ENCODE measurements around the gene PARG.
"Not testable (repeated sequence)": the region's sequence is repeated elsewhere in the genome, so short reads cannot be mapped to it uniquely, and the experiment has no call there.

Gene PARG

DNA sequence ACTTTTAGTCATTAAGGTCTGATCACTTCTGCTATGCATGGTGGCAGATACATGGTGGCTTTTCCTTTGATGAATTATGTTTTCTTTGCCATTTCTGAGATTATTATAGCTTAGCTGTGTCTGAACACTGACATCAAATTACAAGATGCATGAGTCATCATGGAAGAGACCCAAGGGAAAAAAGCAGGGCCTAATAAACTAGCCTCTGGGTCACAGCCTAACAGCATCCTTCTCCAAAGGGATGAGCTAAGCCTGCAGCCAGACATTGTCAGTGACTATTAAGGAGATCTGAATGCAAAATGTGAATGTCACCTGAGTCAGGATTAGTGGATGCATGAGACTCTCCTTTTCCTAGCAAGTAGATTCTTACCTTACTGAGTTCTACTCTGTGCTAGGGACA lies 160.6 kb downstream of the PARG start:
- TF ChIP-seq, protein P1, sequence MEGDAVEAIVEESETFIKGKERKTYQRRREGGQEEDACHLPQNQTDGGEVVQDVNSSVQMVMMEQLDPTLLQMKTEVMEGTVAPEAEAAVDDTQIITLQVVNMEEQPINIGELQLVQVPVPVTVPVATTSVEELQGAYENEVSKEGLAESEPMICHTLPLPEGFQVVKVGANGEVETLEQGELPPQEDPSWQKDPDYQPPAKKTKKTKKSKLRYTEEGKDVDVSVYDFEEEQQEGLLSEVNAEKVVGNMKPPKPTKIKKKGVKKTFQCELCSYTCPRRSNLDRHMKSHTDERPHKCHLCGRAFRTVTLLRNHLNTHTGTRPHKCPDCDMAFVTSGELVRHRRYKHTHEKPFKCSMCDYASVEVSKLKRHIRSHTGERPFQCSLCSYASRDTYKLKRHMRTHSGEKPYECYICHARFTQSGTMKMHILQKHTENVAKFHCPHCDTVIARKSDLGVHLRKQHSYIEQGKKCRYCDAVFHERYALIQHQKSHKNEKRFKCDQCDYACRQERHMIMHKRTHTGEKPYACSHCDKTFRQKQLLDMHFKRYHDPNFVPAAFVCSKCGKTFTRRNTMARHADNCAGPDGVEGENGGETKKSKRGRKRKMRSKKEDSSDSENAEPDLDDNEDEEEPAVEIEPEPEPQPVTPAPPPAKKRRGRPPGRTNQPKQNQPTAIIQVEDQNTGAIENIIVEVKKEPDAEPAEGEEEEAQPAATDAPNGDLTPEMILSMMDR (IDR thresholded peaks at IDR 0.05): no peak
- no peak for DNase-seq
- no peaks in the 10 kb centered on the region for H3K4me1 ChIP-seq
- no peak overlapping the region for H3K27ac ChIP-seq
- H3K36me3 ChIP-seq: no peaks in the 10 kb centered on the region
- no peaks in the 10 kb centered on the region for H3K9me3 ChIP-seq
- no peak overlapping the region for H3K4me3 ChIP-seq
- intact Hi-C loops (cut with DNase I; ENCODE audit: low total_unique reads): no loop called here
- peaks cover 0 to 2% of the 10 kb centered on the region in 2 donors for H3K27me3 ChIP-seq

- intact Hi-C loops (cut with DNase I; ENCODE audit: low total_unique reads): no loop called here
- TF ChIP-seq, protein P1 (IDR thresholded peaks at IDR 0.05): no peak
- Histone ChIP-seq H3K27me3 (peaks cover 0 to 2% of the 10 kb centered on the region in 2 donors), H3K4me1 (no peaks in the 10 kb centered on the region), H3K4me3 (no peak overlapping the region), H3K36me3 (no peaks in the 10 kb centered on the region), H3K9me3 (no peaks in the 10 kb centered on the region), H3K27ac (no peak overlapping the region)
- DNase-seq: no peak
These were observed 163.6 kb downstream of the PARG start for GRCh38 chr10:49778197-49778596.

GRCh38 chr10:49776851-49777250 lies 165.0 kb downstream of the PARG start:
- DNase-seq: no peak
- Histone ChIP-seq H3K9me3 (no peaks in the 10 kb centered on the region), H3K4me3 (no peak overlapping the region), H3K36me3 (no peaks in the 10 kb centered on the region), H3K27ac (no peak overlapping the region), H3K4me1 (no peaks in the 10 kb centered on the region), H3K27me3 (no peaks in the 10 kb centered on the region)
- TF ChIP-seq, protein P1 (IDR thresholded peaks at IDR 0.05): no peak
- intact Hi-C loops (cut with DNase I; ENCODE audit: low total_unique reads): no loop called here

GRCh38 chr10:49775014-49775413 lies 166.8 kb downstream of the PARG start:
- Histone ChIP-seq H3K9me3 (no peaks in the 10 kb centered on the region), H3K27ac (no peak overlapping the region), H3K4me1 (no peaks in the 10 kb centered on the region), H3K27me3 (peaks cover 0 to 1% of the 10 kb centered on the region in 2 donors), H3K36me3 (no peaks in the 10 kb centered on the region), H3K4me3 (no peak overlapping the region)
- intact Hi-C loops (cut with DNase I; ENCODE audit: low total_unique reads): no loop called here
- TF ChIP-seq, protein P1 (IDR thresholded peaks at IDR 0.05): no peak
- DNase-seq: no peak

DNA sequence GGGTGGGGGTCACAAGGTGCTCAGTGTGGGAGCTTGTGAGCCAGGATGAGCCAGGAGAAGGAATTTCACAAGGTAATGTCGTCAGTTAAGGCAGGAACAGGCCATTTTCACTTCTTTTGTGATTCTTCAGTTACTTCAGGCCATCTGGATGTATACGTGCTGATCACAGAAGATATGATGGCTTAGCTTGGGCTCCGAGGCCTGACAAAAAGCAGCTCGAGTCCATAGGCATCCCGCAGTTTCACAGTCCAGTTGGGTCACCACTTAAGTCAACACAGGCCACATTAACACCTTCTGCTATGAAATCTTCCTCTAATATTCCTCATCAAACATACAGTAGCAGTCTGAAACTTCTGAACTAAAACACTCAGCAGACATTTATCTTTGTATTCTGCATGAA lies 168.9 kb downstream of the PARG start:
- DNase-seq; H3K4me1 ChIP-seq; H3K9me3 ChIP-seq; H3K27ac ChIP-seq; H3K4me3 ChIP-seq; intact Hi-C loops (cut with DNase I; ENCODE audit: low total_unique reads); H3K36me3 ChIP-seq: not testable (repeated sequence)
- H3K27me3 ChIP-seq: peaks cover 0 to 21% of the 10 kb centered on the region in 2 donors

DNA sequence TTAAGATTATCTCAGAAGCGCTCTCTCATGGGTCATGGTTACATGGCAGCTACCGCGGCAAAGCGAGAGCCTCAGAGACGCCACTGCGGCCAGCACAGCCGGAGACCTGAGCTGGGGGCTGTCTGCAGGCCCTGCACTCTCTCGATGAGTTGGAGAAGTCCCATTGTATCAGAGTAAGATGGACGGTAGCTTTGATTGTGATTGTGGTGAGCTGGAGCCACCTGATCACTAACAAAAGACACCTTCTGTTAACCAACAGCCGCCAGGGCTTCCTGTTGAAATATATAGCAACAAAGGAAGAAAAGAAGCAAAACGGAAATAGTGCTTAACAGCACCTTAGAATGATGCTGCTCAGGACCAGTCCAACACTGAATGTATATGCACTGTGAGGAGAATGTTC lies 170.8 kb downstream of the PARG start:
- Histone ChIP-seq H3K27me3 (peaks cover 0 to 31% of the 10 kb centered on the region in 2 donors), H3K9me3 (peaks cover 0 to 13% (median 3%) of the 10 kb centered on the region in 3 donors)
- DNase-seq; H3K4me1 ChIP-seq; intact Hi-C loops (cut with DNase I; ENCODE audit: low total_unique reads); H3K4me3 ChIP-seq; H3K36me3 ChIP-seq; H3K27ac ChIP-seq: not testable (repeated sequence)

DNA sequence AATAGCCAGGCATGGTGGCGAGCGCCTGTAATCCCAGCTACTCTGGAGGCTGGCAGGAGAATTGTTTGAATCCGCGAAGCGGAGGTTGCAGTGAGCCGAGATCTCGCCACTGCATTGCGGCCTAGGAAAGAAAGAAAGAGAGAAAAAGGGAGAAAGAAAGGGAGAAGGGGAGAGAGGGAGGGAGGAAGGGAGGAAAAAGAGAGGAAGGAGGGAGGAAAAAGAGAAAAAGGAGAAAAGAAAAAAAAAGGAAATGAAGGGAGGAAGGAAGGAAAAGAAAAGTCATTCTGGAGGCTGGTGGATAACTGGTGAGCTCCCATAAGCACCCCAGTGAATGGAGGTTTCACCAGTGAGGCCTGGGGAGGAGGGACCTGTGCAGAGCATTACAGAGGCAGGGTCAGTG lies 172.1 kb downstream of the PARG start:
- no peak overlapping the region for H3K4me3 ChIP-seq
- no peak overlapping the region for H3K27ac ChIP-seq
- DNase-seq: no peak
- H3K36me3 ChIP-seq: no peaks in the 10 kb centered on the region
- TF ChIP-seq, protein P1 (IDR thresholded peaks at IDR 0.05): no peak
- H3K9me3 ChIP-seq: peaks cover 0 to 13% (median 4%) of the 10 kb centered on the region in 3 donors
- H3K27me3 ChIP-seq: peaks cover 0 to 37% of the 10 kb centered on the region in 2 donors
- H3K4me1 ChIP-seq: no peaks in the 10 kb centered on the region
- intact Hi-C loops (cut with DNase I; ENCODE audit: low total_unique reads): no loop called here

Data from tibial artery (tissue), 4 donors.